GM18861 (cell line): ENCODE data around the gene TRIP10.
"Not testable (repeated sequence)": the region's sequence is repeated elsewhere in the genome, so short reads cannot be mapped to it uniquely, and the experiment has no call there.

ENCODE experiments used
- ATAC-seq: cut with Tn5 transposase; IDR thresholded peaks from one replicate; pipeline ENCODE4 v1.9.1; 2021; ENCODE audit not compliant: unreplicated experiment

Gene TRIP10

GRCh38 chr19:6739883-6740588 lies 556 bp downstream of the TRIP10 start:
- no peak for ATAC-seq

DNA sequence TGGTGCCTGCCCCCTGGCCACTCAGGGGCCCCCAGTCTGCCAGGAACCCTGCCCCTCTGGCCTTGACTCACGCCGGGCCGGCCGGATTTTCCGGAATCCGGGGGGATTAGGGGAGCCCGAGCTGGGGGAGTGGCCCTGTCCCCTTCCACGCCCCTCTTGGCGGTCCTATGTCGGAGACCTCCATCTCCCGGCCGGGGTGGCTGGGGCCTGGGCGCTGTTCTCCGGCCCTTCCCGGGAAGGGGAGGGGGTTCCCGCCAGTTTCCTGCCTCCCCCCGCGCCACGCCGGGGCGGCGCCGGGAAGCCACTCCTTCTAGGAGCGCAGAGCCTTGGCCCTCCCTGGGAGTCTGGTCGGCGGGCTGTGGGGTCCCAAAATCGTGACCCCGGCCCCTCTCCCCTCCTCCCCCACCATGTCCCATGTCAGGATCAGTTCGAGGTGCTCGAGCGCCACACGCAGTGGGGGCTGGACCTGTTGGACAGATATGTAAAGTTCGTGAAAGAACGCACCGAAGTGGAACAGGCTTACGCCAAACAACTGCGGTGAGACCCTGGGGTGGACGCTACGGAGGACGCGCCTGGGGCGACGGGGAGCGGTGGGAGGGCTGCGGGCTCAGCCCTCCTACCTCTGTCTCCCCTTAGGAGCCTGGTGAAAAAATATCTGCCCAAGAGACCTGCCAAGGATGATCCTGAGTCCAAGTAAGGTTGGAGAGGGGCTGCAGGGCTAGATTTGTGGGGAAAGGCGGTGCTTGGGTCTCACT lies 1.3 kb downstream of the TRIP10 start:
- ATAC-seq: no peak

- no peak for ATAC-seq
Observed at GRCh38 chr19:6743066-6743465, 3.6 kb downstream of the TRIP10 start.

DNA sequence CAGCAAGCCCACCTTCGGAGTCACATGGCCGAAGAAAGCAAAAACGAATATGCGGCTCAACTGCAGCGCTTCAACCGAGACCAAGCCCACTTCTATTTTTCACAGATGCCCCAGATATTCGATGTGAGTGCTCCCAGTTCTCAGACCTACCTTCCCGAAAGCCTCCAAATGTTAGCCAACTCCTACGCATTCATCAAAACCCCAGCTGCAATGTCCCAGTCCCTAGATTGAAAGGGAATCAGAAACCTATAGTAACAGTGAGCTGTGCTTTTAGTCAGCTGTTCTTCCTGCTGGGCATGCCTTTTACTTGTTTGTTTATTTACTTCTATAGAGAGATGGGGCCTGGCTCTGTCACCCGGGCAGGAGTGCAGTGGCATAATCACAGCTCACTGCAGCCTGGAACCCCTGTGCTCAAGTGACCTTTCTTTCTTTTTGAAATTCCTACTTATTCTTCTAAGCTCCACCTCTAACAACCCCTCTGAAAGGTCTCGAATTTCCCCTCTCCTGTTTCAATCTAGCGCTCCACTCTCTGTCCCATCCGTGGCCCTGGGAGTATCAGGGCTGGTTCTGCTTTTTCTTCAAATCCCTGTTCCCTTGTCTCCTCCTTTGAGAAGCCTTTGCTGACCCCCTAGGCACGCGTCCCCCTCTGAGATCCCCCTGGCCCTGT lies 4.4 kb downstream of the TRIP10 start:
- ATAC-seq: no peak

DNA sequence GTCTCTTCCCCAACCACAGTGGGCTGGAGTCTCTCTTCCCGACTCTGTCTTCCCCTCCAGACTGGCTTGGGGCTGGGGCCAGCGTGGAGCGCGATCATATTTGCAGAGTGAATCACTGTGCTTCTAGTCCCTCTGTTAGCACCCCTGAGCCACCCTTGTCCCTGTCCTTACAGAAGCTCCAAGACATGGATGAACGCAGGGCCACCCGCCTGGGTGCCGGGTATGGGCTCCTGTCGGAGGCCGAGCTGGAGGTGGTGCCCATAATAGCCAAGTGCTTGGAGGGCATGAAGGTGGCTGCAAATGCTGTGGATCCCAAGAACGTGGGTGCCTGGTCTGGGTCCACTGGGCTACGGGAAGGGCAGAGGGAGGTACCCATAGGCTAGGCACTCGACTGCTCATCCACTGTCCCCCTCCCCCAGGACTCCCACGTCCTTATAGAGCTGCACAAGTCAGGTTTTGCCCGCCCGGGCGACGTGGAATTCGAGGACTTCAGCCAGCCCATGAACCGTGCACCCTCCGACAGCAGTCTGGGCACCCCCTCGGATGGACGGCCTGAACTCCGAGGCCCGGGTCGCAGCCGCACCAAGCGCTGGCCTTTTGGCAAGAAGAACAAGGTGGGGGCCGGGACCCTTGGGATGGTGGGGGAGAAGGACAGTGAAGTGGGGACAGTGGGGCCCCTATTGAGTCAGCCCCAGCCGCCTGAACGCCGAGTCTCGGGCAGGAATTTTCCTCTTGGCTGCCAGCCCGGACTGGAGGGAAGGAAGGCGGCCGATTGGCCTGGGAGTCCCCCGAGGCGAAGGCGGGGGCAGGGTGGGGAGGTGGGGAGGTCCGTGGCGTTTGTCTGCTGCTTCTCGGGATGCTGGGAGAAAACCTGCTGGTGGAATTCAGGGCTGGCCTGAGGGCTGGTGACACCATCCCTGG lies 5.2 kb downstream of the TRIP10 start:
- ATAC-seq: no peak

DNA sequence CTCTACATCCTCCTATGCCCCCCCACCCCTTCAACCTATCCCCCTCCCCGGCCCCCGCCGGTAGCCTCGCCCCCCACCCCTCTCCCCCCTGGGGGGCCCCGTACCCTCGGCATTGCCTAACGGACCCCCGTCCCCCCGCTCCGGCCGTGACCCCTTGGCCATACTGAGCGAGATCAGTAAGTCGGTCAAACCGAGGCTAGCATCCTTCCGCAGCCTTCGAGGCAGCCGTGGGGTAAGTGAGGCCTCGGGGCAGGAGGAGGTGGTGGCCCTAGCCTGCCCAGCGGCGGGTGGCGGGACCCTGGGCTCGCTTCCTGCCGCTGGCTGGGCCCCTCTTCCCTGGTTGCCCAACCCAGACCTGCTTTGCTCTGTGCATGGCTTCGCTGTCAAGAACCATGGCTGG lies 6.5 kb downstream of the TRIP10 start:
- ATAC-seq: no peak

DNA sequence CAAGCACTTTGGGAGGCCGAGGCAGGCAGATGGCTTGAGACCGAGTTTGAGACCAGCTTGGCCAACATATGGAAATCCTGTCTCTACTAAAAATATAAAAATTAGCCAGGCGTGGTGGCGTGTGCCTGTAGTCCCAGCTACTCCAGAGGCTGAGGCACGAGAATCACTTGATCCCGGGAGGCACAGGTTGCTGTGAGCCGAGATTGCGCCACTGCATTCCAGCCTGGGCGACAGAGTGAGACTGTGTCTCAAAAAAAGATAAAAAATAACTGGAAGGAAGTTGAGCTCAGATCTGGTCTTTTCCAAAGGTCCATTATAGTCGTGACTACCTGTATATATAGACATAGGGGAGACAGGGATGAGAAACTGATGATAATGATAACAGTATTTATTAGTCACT lies 9.1 kb downstream of the TRIP10 start:
- not testable (repeated sequence) for ATAC-seq

GRCh38 chr19:6750062-6750461 lies 10.6 kb downstream of the TRIP10 start:
- no peak for ATAC-seq

- ATAC-seq: no peak
Observed at GRCh38 chr19:6751189-6751588, 11.7 kb downstream of the TRIP10 start.

- no peak for ATAC-seq
Observed at GRCh38 chr19:6752256-6753177, 13.0 kb downstream of the TRIP10 start.

GRCh38 chr19:6753178-6754031 lies 13.9 kb downstream of the TRIP10 start:
- peak; percentile 70 for ATAC-seq

DNA sequence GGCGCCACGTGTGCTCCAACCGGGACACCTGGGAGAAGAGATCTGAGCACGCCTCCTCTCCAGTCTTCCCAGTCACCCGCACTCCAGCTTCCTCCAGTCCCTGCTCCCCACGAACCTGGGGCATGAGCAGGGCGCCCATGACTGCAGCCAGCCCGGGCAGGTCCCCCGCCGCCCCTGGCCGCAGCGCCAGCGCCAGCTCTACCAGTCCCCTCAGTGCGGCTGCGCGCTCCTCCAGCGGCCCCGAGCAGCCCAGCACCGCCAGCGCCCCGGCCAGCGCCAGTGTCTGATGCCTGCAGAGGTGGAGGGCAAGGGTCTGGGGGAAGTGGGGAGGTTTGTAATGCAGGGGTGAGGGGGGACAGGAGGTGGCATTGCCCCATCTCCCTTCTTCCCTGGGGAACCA lies 14.7 kb downstream of the TRIP10 start:
- no peak for ATAC-seq

DNA sequence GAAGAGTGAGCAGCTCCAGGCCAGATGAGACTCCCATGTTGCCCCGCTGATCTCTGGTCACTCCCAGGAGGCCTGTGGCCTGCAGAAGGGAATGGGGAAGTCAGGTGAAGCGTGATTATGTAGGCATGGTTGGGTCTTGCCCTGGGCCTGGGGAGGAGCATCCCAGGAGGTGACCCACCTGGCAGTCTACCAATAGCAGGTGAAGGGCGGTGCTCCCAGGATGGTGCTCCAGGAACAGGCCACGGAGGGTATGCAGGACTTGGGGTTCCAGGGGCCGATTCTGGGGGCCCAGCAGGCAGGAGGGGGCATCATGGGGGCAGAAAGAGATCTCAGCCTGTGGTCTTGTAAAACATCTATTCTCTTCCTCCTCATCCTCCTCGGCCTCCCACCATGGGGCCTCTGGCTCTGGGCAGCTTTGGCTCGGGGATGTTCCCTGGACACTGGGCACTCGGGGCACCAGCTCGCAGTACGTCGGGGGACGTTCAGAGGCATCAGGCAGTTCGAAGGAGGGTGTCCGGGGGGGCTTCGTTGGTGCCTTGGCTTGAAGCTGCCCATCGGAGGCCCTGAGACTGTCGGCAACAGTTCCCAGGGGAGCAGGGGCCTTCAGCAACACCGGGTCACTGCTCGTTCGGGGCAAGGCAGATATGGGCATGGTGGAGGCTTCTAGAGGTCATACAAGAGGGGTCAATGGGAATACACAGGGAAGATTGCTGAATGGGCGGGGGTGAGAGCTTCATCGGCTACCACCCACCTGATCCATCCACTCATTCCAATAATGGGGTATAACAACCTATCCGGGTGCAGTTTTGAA lies 15.4 kb downstream of the TRIP10 start:
- ATAC-seq: no peak

DNA sequence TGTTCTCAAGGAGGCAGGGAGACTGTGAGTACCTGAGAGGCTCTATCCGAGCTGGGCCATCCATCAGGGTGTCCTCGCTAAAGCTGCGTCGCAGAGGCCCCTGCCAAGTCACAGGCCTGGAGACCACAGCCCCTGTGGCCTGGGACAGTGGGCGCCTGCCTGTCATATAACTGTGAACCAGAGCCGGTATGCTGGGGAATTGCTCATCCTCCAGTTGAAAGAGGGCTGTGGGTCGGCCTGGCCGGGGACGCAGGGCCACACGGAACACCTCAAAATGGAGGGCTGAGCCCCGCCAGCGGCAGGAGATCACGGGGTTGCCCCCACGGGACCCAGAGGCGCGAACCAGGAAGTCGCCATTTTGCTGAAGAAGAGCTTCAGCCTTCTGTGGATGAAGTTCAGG lies 21.1 kb downstream of the TRIP10 start:
- no peak for ATAC-seq

GRCh38 chr19:6761053-6761676 lies 21.7 kb downstream of the TRIP10 start:
- ATAC-seq: no peak

GRCh38 chr19:6762253-6762797 lies 22.8 kb downstream of the TRIP10 start:
- not testable (repeated sequence) for ATAC-seq

DNA sequence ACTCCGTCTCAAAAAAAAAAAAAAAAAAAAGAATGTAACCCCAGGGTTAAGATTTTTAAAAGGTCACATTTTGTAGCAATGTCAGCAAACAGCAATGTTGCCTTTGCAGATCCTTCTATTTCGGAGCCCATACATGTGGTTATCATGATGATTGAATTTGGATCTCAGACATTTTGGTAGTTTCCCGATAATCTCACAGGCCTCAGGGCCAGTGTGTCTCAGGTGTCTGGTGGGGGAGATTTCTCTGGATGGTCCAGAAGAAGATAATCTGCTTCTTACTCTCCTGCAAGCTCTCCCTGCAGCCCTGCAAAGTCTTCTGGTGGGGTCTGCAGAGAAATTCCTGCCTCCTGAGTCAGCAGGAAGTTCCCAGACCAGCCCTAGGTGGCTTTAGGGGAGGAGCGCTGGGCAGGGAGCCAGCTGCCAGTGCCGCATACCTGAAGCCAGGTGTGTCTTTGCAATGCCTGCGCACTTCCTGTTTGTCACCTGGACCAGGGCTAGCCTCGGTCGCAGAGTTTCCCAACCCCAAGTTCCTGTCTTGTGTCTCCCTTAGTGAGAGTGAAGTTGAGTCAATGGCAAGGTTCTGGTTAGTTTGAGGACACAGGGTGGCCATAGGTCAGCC lies 26.4 kb downstream of the TRIP10 start:
- no peak for ATAC-seq
